Activated CD4-positive, alpha-beta T cell treated with anti-CD3 and anti-CD28 coated beads, Interleukin-2, amount 50 U/mL, for 1 hour (primary cell): ENCODE data around the gene SUSD1.

Source experiments
- DNase-seq: peaks from one replicate; pipeline ENCODE4 v3.0.0-alpha.2; 2020

The SUSD1 gene

GRCh38 chr9:112006361-112007020 is 168.6 kb downstream of the SUSD1 start:
- DNase-seq = no peak

GRCh38 chr9:112005939-112006338 is 169.2 kb downstream of the SUSD1 start:
- no peak for DNase-seq

- DNase-seq = no peak
Observed at GRCh38 chr9:112003538-112003937, 171.6 kb downstream of the SUSD1 start.

- DNase-seq = no peak
Observed at GRCh38 chr9:112002847-112003457, 172.1 kb downstream of the SUSD1 start.

GRCh38 chr9:112002131-112002846 is 172.8 kb downstream of the SUSD1 start:
- DNase-seq = peak; percentile 2

- no peak for DNase-seq
Observed at GRCh38 chr9:112000743-112001142, 174.4 kb downstream of the SUSD1 start.

- no peak for DNase-seq
Observed at GRCh38 chr9:111999319-111999718, 175.8 kb downstream of the SUSD1 start.

- no peak for DNase-seq
Observed at GRCh38 chr9:111997831-111998230, 177.3 kb downstream of the SUSD1 start.

- no peak for DNase-seq
Observed at GRCh38 chr9:111994831-111995458, 180.2 kb downstream of the SUSD1 start.

- no peak for DNase-seq
Observed at GRCh38 chr9:111993319-111993718, 181.8 kb downstream of the SUSD1 start.

GRCh38 chr9:111992523-111992922 is 182.6 kb downstream of the SUSD1 start:
- DNase-seq = no peak

GRCh38 chr9:111991179-111991578 is 183.9 kb downstream of the SUSD1 start:
- no peak for DNase-seq
